ENCODE data around the gene TBL1X.

DNA sequence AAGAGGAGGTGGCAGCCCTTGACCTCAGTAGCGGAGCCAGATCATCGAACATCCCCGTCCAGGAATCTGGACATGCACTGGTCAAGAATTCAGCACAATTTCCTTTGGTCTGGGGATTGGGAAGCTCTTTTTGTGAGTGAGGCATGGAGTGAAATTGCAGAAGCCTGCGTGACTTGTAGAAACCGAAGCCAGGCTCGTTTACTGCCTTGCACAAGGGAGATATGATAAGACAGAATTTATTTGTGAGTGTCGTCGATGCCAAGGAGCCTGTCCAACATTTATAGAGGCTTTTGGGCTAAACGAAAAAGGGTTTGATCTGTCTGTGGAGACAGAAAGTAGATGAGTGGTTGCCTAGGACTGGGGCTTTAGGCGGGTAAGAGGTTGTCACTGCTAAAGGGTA is 50.6 kb downstream of the TBL1X start:
- TF ChIP-seq, protein P1, sequence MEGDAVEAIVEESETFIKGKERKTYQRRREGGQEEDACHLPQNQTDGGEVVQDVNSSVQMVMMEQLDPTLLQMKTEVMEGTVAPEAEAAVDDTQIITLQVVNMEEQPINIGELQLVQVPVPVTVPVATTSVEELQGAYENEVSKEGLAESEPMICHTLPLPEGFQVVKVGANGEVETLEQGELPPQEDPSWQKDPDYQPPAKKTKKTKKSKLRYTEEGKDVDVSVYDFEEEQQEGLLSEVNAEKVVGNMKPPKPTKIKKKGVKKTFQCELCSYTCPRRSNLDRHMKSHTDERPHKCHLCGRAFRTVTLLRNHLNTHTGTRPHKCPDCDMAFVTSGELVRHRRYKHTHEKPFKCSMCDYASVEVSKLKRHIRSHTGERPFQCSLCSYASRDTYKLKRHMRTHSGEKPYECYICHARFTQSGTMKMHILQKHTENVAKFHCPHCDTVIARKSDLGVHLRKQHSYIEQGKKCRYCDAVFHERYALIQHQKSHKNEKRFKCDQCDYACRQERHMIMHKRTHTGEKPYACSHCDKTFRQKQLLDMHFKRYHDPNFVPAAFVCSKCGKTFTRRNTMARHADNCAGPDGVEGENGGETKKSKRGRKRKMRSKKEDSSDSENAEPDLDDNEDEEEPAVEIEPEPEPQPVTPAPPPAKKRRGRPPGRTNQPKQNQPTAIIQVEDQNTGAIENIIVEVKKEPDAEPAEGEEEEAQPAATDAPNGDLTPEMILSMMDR (conservative IDR thresholded peaks at IDR 0.05; ENCODE audit: low read length) = no peak
- TF ChIP-seq EZH2phosphoT487 (IDR thresholded peaks at IDR 0.05; ENCODE audit: borderline replicate concordance, low read depth, low read length) = no peak

Data from OCI-LY7 (cell line).